HG03460 (cell line): ENCODE data around the gene ERMARD.

Experiments
- ATAC-seq: cut with Tn5 transposase; IDR thresholded peaks from one replicate; pipeline ENCODE4 v1.9.1; 2021; ENCODE audit not compliant: unreplicated experiment

ERMARD gene

GRCh38 chr6:169801396-169802160 is 50.2 kb downstream of the ERMARD start:
- no peak for ATAC-seq

- no peak for ATAC-seq
Measured at GRCh38 chr6:169802790-169803189, 51.4 kb downstream of the ERMARD start.

- ATAC-seq: no peak
Measured at GRCh38 chr6:169803271-169803811, 51.9 kb downstream of the ERMARD start.

GRCh38 chr6:169803816-169804340 is 52.5 kb downstream of the ERMARD start:
- no peak for ATAC-seq

- ATAC-seq: no peak
Measured at GRCh38 chr6:169804427-169804826, 53.0 kb downstream of the ERMARD start.

GRCh38 chr6:169805242-169805838 is 53.9 kb downstream of the ERMARD start:
- no peak for ATAC-seq

GRCh38 chr6:169806701-169807100 is 55.3 kb downstream of the ERMARD start:
- ATAC-seq: no peak

GRCh38 chr6:169807229-169807628 is 55.8 kb downstream of the ERMARD start:
- no peak for ATAC-seq

- no peak for ATAC-seq
Measured at GRCh38 chr6:169807699-169808607, 56.5 kb downstream of the ERMARD start.

- no peak for ATAC-seq
Measured at GRCh38 chr6:169808608-169808967, 57.2 kb downstream of the ERMARD start.

GRCh38 chr6:169809386-169809785 is 58.0 kb downstream of the ERMARD start:
- ATAC-seq: no peak

GRCh38 chr6:169810066-169810989 is 58.9 kb downstream of the ERMARD start:
- no peak for ATAC-seq

- no peak for ATAC-seq
Measured at GRCh38 chr6:169811072-169811471, 59.6 kb downstream of the ERMARD start.

- ATAC-seq: no peak
Measured at GRCh38 chr6:169811521-169812256, 60.3 kb downstream of the ERMARD start.

- ATAC-seq: no peak
Measured at GRCh38 chr6:169812257-169812644, 60.8 kb downstream of the ERMARD start.

GRCh38 chr6:169813969-169814368 is 62.5 kb downstream of the ERMARD start:
- no peak for ATAC-seq

- no peak for ATAC-seq
Measured at GRCh38 chr6:169816054-169816453, 64.6 kb downstream of the ERMARD start.

- no peak for ATAC-seq
Measured at GRCh38 chr6:169816975-169817374, 65.6 kb downstream of the ERMARD start.

- no peak for ATAC-seq
Measured at GRCh38 chr6:169820358-169820757, 68.9 kb downstream of the ERMARD start.
